A549 (cell line): Measurements from ENCODE around the gene RHBDL2.

Experiments used
- CHD2 ChIP-seq: fragments of 150-350 bp; IDR thresholded peaks from 2 replicates; pipeline ENCODE4 v1.6.1; 2014; ENCODE audit warnings: low read length; ENCODE audit not compliant: partially characterized antibody
- EP300 ChIP-seq, 2 experiments: fragments of >200 bp; sonication (Bioruptor Twin); formaldehyde crosslinking; IDR thresholded peaks; 2 replicates in 1 of 2; 3 replicates in 1 of 2; pipeline ENCODE4 v1.6.1; 2016 to 2017
- JUN ChIP-seq, 2 experiments: fragments of >200 bp; sonication (Bioruptor Twin); formaldehyde crosslinking; IDR thresholded peaks; 2 replicates in 1 of 2; 3 replicates in 1 of 2; pipeline ENCODE4 v1.6.1; 2016 to 2017
- PHF8 ChIP-seq: fragments of 200-600 bp; sonication (generic); IDR thresholded peaks from 2 replicates; pipeline ENCODE4 v1.6.1; 2016; ENCODE audit warnings: low read depth, mild to moderate bottlenecking, antibody characterized with exemption, moderate library complexity, borderline replicate concordance
- TF ChIP-seq, protein P1 (sequence below): fragments of >200 bp; sonication (Bioruptor Twin); formaldehyde crosslinking; IDR thresholded peaks from 3 replicates; pipeline ENCODE4 v1.5.1; 2016

GRCh38 chr1:38962113-38962512, 20.5 kb upstream of the RHBDL2 start:
- TF ChIP-seq CHD2 = no peak
- no peak for TF ChIP-seq PHF8
- TF ChIP-seq JUN (IDR thresholded peaks at IDR 0.05) = no peak
- TF ChIP-seq EP300 (IDR thresholded peaks at IDR 0.05) = no peak
- TF ChIP-seq, protein P1, sequence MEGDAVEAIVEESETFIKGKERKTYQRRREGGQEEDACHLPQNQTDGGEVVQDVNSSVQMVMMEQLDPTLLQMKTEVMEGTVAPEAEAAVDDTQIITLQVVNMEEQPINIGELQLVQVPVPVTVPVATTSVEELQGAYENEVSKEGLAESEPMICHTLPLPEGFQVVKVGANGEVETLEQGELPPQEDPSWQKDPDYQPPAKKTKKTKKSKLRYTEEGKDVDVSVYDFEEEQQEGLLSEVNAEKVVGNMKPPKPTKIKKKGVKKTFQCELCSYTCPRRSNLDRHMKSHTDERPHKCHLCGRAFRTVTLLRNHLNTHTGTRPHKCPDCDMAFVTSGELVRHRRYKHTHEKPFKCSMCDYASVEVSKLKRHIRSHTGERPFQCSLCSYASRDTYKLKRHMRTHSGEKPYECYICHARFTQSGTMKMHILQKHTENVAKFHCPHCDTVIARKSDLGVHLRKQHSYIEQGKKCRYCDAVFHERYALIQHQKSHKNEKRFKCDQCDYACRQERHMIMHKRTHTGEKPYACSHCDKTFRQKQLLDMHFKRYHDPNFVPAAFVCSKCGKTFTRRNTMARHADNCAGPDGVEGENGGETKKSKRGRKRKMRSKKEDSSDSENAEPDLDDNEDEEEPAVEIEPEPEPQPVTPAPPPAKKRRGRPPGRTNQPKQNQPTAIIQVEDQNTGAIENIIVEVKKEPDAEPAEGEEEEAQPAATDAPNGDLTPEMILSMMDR = no peak
